HG03457 (cell line): ENCODE data around the gene ATP5F1D.
"Not testable (repeated sequence)": the region's sequence is repeated elsewhere in the genome, so short reads cannot be mapped to it uniquely, and the experiment has no call there.

Source experiments
- ATAC-seq: cut with Tn5 transposase; IDR thresholded peaks from one replicate; pipeline ENCODE4 v1.9.1; 2021; ENCODE audit warnings: moderate number of reproducible peaks; ENCODE audit not compliant: unreplicated experiment

The ATP5F1D gene

DNA sequence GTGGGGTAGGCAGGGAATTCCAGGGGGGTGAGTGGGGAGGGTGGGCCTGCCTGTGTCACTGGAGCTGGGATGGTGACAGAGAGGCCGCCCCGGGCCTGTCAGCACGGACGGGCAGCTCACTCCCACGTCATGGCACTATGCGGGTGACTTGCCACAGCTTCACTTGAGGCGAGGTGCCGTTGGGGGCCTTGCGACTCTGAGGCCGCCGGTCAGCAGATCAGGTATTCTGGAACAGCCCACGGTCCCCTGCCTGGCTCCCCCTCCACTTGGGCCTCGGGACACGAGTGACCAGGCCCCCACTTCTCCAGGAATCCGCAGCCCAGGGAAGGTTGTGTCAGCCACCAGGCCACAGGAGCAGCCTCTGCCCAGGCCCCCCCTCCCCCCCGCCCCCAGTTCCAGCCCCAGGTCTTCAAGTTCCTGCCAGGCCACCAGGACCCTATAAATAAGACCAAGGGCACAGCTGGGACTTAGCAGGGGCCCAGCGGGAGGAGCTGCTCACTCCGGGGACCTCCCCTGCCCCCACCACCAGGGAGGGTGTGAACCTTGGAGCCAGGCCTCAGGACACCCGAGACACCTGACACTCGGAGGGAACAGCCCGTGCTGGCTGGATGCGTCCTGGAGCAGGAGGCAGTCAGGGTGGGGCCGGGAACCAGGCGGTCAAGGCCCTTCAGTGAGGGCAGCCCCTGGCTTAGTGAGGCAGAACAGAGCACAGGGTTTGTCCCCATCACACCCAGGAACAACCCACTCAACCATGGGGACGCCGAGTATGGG is 4.1 kb downstream of the ATP5F1D start:
- no peak for ATAC-seq

DNA sequence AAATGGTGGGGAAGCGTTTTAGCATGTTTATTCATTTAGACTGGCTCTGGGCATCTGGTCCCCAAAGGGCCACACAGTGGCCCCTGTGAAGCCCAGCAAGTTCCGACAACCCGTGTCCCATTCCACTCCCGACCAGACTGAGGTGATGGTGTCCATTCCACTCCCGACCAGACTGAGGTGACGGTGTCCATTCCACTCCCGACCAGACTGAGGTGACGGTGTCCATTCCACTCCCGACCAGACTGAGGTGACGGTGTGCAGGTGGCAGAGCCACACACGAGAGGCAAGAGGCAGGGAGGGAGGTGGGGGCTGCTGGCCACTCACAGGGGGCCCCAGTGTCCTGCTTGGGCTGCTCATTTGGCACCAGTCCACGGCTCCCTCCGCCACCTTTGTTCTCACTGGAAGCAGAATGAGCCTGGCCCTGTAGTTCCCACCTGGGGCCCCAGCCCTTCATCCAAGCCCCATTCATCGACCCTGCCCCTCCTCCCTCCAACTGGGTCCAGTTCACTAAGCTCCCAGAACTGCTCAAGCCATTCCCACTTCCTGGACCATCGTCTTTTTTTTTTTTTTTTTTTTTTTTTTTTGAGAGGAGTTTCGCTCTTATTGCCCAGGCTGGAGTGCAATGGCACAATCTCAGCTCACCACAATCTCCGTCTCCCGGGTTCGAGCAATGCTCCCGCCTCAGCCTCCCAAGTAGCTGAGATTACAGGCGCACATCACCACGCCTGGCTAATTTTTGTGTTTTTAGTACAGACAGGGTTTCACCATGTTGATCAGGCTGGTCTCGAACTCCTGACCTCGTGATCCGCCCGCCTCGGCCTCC is 4.9 kb downstream of the ATP5F1D start:
- not testable (repeated sequence) for ATAC-seq

- no peak for ATAC-seq
Measured at GRCh38 chr19:1247748-1248138, 6.2 kb downstream of the ATP5F1D start.

- ATAC-seq = peak; percentile 10
Measured at GRCh38 chr19:1248139-1248785, 6.7 kb downstream of the ATP5F1D start, which contains the start of gene MIDN. TSS of gene MIDN (plus strand) at chr19:1248583. CDS start at chr19:1250297, 1,714 bp downstream.

DNA sequence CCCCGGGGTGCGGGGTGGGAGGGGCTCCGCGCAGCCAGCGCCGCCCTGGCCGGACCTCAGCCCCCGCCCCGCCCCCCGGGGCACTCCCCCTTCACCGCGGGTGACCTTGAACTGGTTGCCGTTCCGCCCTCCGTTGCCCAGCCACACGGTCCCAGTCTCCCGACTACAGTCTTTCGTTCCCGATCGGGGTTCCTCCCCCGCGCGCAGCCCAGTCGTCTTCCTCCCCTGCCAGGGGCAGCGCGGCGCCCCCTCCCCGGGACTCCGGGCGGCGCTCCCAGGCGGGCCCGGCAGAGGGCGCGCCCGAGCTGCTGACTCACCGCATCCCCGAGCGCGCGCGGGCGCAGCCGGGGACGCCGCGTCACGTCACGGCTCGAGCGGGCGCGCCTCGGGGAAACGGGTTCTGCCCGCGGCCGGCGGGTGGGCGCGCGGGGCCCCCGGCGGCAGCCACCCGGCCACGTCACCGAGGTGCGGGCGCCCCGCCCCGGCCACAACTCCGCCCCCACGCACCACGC is 7.3 kb downstream of the ATP5F1D start:
- peak; percentile 16 for ATAC-seq

GRCh38 chr19:1249298-1249989 is 7.9 kb downstream of the ATP5F1D start:
- ATAC-seq = peak; percentile 26

GRCh38 chr19:1249990-1250436 is 8.5 kb downstream of the ATP5F1D start:
- no peak for ATAC-seq

GRCh38 chr19:1250437-1251260 is 9.1 kb downstream of the ATP5F1D start:
- ATAC-seq = no peak

DNA sequence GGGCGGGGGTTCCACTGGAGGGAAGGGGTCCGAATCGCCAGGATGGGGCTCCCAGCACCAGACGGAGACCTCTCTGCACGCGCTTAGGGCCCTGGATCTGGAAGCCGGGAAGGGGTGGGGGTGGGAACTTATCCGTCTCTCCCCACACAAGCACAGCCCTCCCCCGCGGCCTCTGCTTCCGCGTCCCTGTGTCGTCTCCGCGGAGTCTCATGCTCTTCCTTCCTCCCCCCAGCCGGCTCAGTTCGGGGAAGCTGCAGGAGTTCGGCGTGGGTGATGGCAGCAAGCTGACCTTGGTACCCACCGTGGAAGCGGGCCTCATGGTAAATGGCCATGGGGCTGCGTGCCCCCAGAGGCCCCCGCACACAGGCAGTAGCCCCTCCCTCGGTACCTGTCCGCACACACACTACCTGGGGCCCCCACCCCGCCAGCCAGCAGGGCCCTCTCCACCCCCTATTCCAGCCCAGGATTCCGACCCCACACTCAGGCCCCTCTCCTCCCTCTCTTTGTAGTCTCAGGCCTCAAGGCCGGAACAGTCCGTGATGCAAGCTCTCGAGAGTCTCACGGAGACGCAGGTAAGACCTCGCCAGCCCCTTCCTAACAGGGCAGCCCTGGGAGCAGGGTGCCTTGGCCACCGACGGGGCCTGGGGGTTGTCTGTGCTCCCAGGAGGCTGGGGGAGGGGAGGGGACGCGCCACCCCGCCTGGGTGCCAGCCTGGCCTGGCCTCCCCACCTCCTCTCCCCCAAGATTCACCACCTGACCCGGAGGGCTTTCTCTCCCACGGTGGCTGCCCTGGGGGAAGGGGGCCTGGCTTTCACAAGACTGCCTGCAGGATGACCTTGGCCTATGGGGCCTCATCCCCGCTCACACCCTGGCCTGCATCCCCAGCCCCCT is 10.0 kb downstream of the ATP5F1D start:
- ATAC-seq = no peak

DNA sequence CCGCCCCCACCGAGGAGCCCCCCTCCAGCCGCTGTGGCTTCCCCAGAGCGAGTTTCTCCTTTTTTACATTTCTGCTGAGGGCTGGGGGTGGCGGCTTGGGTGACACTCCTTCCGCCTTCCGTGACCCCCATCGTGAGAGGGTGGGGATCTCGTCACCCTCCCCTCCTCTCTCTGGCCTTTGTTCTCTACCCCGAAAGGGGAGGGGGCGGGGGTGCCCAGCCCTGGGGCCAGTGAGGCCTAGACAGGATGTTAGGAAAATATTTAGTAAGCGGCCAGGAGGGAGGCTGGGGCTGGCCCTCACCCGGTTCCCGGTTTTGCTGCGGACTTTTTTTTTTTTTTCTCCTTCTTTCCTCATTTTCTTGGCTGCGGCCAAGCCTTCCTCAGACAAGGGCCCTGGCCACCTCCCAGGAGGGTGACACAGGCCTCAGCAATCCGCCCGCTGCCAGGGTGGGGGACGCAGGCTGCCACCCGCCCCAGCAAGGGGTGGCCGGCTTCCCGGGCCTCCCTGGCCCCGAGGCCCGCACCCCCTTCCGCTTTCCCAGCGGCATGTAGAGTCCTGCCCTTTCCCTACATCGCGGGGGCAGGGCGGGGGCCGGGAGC is 10.8 kb downstream of the ATP5F1D start:
- ATAC-seq = no peak

DNA sequence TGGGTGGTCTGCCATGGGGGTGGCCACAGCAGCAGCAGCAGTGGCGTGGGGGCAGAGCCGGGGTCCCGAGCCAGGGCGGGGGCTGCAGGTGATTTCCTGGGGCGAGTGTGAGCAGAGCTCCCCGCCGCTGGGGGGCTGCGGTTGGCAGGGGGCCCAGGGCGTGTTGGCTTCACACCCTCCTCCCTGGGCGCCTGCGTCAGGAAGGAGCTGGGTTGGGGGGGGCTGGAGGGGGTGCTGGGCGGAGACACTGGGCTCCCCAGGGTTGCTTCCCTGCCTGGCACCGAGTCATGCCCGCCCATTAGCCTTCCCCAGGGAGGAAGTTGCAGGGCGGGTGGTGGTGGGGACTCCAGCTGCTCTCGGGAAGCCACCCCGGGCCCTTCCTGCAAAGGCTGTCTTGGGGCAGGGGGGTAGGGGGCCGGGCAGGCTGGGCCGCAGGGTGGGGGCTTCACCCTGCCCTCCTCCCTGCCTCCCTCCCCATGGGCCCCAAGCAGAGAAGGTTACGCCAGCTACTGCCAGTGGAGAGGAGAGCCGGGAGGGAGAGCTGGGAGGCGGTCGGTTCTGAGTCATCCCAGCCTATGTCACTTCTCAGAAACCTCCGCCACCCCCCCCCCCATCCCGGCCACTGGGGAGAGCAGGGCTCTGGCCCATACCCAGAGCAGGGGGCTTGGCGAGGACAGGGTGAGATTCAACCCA is 11.4 kb downstream of the ATP5F1D start:
- no peak for ATAC-seq

DNA sequence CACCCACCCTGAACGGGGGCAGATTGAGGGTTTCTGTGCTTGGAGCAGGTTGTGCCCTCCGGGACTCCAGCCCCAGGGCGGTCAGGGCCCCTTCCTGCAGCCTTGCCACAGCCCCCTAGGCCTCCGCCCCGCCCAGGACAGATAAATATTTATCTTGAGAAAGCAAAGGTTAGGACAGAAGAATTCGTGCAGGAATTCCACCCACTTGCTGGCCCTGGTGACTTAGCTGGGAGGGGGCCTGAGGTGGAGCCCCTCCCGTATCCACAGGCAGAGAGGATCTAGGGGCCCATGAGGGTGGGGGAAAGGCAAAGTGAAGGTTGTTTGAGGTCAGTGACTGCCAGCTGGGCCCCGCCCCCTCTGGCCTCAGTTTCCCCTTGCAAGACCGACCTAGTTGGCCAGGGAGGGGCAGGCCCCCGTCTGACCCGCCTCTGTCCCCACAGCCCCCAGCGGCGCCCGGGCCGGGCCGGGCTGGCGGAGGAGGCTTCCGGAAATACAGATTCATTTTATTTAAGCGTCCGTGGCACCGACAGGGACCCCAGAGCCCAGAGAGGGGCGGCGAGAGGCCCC is 12.0 kb downstream of the ATP5F1D start:
- ATAC-seq = no peak

GRCh38 chr19:1254081-1254527 is 12.6 kb downstream of the ATP5F1D start:
- no peak for ATAC-seq

- no peak for ATAC-seq
Measured at GRCh38 chr19:1254530-1255185, 13.1 kb downstream of the ATP5F1D start.

DNA sequence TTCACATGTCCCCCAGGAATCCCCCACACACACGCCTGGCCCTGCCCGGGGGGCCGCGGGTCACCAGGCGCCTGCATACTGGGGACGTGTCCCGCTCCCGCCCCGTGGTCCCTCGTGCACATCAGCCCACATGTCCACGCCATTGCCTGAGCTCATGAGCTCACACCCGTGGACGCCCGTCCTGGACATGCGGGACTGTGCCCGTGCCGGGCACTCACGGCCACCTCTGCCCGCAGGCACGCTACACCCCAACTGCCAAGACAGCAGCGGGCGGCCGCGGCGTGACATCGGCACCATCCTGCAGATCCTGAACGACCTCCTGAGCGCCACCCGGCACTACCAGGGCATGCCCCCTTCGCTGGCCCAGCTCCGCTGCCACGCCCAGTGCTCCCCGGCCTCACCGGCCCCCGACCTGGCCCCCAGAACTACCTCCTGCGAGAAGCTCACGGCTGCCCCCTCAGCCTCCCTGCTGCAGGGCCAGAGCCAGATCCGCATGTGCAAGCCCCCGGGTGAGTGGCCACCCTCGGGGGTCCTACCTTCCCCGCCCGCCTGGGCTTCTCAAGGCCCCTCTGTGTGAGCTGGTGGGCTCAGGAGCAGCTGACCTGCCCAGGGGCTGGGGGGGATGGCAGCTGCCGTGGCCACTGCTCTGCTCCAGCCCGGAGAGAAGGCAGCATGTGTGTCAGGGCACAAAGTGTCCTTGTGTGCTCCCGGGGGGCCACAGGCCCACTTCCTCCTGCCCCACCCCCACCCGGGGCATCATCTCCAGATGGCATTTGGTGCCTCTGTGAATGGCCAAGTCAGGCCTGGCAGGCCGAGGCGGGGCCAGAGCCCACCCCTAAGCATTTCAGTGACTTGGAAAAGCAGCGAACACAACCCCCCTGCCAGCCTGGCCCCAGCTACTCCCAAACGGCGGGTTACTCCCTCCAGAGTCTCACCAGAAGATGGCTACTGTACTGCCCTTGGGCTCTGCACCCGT is 13.9 kb downstream of the ATP5F1D start:
- no peak for ATAC-seq
